Measurements from ENCODE around the gene RNF40. TPM values are rescaled to one million over a fixed set of nuclear protein-coding genes. Genes with fewer than 3 reads are reported as not detected.

Gene RNF40
- total and polyA plus RNA-seq, 4 experiments from 2014 or later = 16.6 to 109 (median 76.8) TPM

GRCh38 chr16:30740364-30741251 lies 21.5 kb upstream of the RNF40 start:
- Mint-ChIP-seq H3K36me3 (peaks cover 25 to 65% of the 10 kb centered on the region in 2 donors), H3K9me3 (peaks cover 0 to 2% (median 0%) of the 10 kb centered on the region in 8 donors), H3K4me3 (no peak overlapping the region), H3K27ac (peak overlapping the region in 6 of 7 donors; percentile 36 to 75 (median 49)), H3K4me1 (peaks cover 4 to 10% (median 6%) of the 10 kb centered on the region in 4 donors), H3K27me3 (no peaks in the 10 kb centered on the region)
- H3K4me3 ChIP-seq (ENCODE audit: low read length in 2 of 2) = no peak overlapping the region
- DNase-seq = no peak
- POLR2A ChIA-PET (ENCODE audit: partially characterized antibody) = no interaction called here
- no peaks in the 10 kb centered on the region for H3K9me3 ChIP-seq (ENCODE audit: control insufficient read depth in 1 of 2, low read length in 2 of 2)
- no peak overlapping the region for H3K27ac ChIP-seq (ENCODE audit: low read depth, low read length)
- CTCF ChIA-PET (ENCODE audit: partially characterized antibody) = no interaction called here
- H3K4me1 ChIP-seq (ENCODE audit: insufficient read depth, low read length) = peaks cover 3% of the 10 kb centered on the region
- intact Hi-C loops (cut with micrococcal nuclease) = no loop called here
- H3K27me3 ChIP-seq (ENCODE audit: insufficient read depth, low read length) = no peaks in the 10 kb centered on the region
- peaks cover 40% of the 10 kb centered on the region for H3K36me3 ChIP-seq (ENCODE audit: insufficient read depth, low read length)

GRCh38 chr16:30741461-30741914 lies 20.6 kb upstream of the RNF40 start:
- intact Hi-C loops (cut with micrococcal nuclease) = no loop called here
- peaks cover 33% of the 10 kb centered on the region for H3K36me3 ChIP-seq (ENCODE audit: insufficient read depth, low read length)
- H3K9me3 ChIP-seq (ENCODE audit: control insufficient read depth in 1 of 2, low read length in 2 of 2) = no peaks in the 10 kb centered on the region
- CTCF ChIA-PET (ENCODE audit: partially characterized antibody) = no interaction called here
- H3K27ac Mint-ChIP-seq = peak overlapping the region in 6 of 7 donors; percentile 23 to 65 (median 53)
- no peaks in the 10 kb centered on the region for H3K27me3 ChIP-seq (ENCODE audit: insufficient read depth, low read length)
- peaks cover 4 to 10% (median 6%) of the 10 kb centered on the region in 4 donors for H3K4me1 Mint-ChIP-seq
- no peaks in the 10 kb centered on the region for H3K27me3 Mint-ChIP-seq
- H3K4me3 Mint-ChIP-seq = no peak overlapping the region
- H3K36me3 Mint-ChIP-seq = peaks cover 21 to 60% of the 10 kb centered on the region in 2 donors
- peaks cover 3% of the 10 kb centered on the region for H3K4me1 ChIP-seq (ENCODE audit: insufficient read depth, low read length)
- H3K9me3 Mint-ChIP-seq = peaks cover 0 to 2% (median 0%) of the 10 kb centered on the region in 8 donors
- H3K4me3 ChIP-seq (ENCODE audit: low read length in 2 of 2) = no peak overlapping the region
- no peak overlapping the region for H3K27ac ChIP-seq (ENCODE audit: low read depth, low read length)
- DNase-seq = no peak
- POLR2A ChIA-PET (ENCODE audit: partially characterized antibody) = no interaction called here

DNA sequence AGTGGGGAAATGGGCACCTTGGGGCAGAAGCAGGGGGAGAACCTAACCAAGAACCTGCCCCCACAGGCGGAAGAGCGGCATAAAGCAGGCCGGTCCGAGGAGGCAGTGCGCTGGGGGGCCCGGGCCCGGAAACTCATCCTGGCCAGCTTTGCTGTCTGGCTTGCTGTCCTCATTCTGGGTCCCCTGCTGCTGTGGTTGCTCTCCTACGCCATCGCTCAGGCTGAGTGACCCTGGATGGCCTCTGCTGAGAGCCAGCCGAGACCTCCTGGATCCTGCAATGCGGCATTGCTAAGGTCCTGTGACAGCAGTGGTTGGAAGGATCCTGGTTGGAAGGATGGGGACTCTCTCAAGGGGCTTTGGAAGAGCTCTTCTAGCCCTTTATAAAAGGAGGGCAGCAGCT lies 18.4 kb upstream of the RNF40 start:
- Mint-ChIP-seq H3K27me3 (no peaks in the 10 kb centered on the region), H3K9me3 (peaks cover 0 to 3% (median 0%) of the 10 kb centered on the region in 8 donors), H3K4me3 (no peak overlapping the region), H3K27ac (peak overlapping the region in 3 of 7 donors; percentile 8 to 43 (median 19)), H3K4me1 (peaks cover 13 to 27% (median 16%) of the 10 kb centered on the region in 4 donors), H3K36me3 (peaks cover 10 to 47% of the 10 kb centered on the region in 2 donors)
- H3K27me3 ChIP-seq (ENCODE audit: insufficient read depth, low read length) = no peaks in the 10 kb centered on the region
- DNase-seq = no peak
- H3K36me3 ChIP-seq (ENCODE audit: insufficient read depth, low read length) = peaks cover 11% of the 10 kb centered on the region
- CTCF ChIA-PET (ENCODE audit: partially characterized antibody) = no interaction called here
- intact Hi-C loops (cut with micrococcal nuclease) = no loop called here
- H3K4me3 ChIP-seq (ENCODE audit: low read length in 2 of 2) = no peak overlapping the region
- H3K27ac ChIP-seq (ENCODE audit: low read depth, low read length) = no peak overlapping the region
- H3K4me1 ChIP-seq (ENCODE audit: insufficient read depth, low read length) = peaks cover 10% of the 10 kb centered on the region
- POLR2A ChIA-PET (ENCODE audit: partially characterized antibody) = interaction anchor here (0.8 kb wide), 1 partner anchor 85 kb away, joined by 3 read pairs; the partner anchor contains the start of gene FBRS
- no peaks in the 10 kb centered on the region for H3K9me3 ChIP-seq (ENCODE audit: control insufficient read depth in 1 of 2, low read length in 2 of 2)

DNA sequence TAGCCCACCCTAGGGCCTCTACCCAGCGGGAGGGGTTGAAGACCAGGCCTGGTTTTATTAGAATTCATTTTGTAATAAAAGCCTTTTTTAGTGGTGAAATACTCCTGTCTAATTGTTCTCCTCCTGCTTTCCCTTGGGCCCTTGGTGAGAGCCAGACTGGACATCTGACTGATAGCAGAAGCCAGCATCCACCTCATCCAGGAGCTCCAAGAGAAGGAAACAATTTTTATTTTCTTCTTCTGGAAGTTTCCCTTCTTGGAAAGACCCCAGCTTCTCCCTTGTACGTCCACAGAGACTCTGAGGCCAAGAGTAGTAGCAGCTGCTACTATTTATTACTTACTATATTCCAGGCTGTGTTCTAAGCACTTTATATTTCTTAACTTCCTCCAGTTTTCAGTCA lies 17.9 kb upstream of the RNF40 start:
- H3K27ac Mint-ChIP-seq = no peak overlapping the region
- peaks cover 10% of the 10 kb centered on the region for H3K4me1 ChIP-seq (ENCODE audit: insufficient read depth, low read length)

DNA sequence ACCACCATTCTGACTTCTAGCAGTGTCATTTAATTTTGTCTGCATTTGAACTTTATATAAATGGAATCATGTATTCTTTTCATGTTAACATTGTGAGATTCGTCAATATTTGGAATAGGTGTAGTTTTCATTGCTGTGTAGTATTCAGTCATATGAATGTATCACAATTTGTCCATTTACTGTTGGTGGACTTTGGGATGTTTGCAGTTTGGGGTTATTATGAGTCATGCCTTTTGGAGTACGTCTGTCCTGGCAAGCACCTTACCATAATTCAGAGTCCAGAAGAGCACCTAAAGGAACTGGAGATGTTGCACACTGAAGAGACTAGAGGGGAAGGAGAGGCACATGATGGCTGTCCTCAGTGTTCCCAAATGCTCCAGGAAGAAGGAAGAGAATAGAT lies 17.0 kb upstream of the RNF40 start:
- Histone ChIP-seq H3K4me3 (ENCODE audit: low read length in 2 of 2) (no peak overlapping the region), H3K27ac (ENCODE audit: low read depth, low read length) (no peak overlapping the region), H3K27me3 (ENCODE audit: insufficient read depth, low read length) (no peaks in the 10 kb centered on the region), H3K9me3 (ENCODE audit: control insufficient read depth in 1 of 2, low read length in 2 of 2) (no peaks in the 10 kb centered on the region), H3K4me1 (ENCODE audit: insufficient read depth, low read length) (peaks cover 10% of the 10 kb centered on the region), H3K36me3 (ENCODE audit: insufficient read depth, low read length) (peaks cover 7% of the 10 kb centered on the region)
- H3K36me3 Mint-ChIP-seq = peaks cover 10 to 42% of the 10 kb centered on the region in 2 donors
- H3K4me1 Mint-ChIP-seq = peaks cover 19 to 34% (median 27%) of the 10 kb centered on the region in 4 donors
- intact Hi-C loops (cut with micrococcal nuclease) = loop anchor here (5.0 kb wide), 2 partner anchors 67 to 88 kb away; partner anchors contain the start of gene FBRS
- H3K4me3 Mint-ChIP-seq = peak overlapping the region in 1 of 8 donors; percentile 27
- H3K27ac Mint-ChIP-seq = peak overlapping the region in 4 of 7 donors; percentile 13 to 73 (median 38)
- H3K27me3 Mint-ChIP-seq = no peaks in the 10 kb centered on the region
- peaks cover 0 to 6% (median 0%) of the 10 kb centered on the region in 8 donors for H3K9me3 Mint-ChIP-seq
- CTCF ChIA-PET (ENCODE audit: partially characterized antibody) = no interaction called here
- POLR2A ChIA-PET (ENCODE audit: partially characterized antibody) = no interaction called here
- no peak for DNase-seq

More for the DNA sequence above, 17.9 kb upstream of the RNF40 start:
- no peak overlapping the region for H3K4me3 Mint-ChIP-seq
- Histone ChIP-seq H3K4me3 (ENCODE audit: low read length in 2 of 2) (no peak overlapping the region), H3K27ac (ENCODE audit: low read depth, low read length) (no peak overlapping the region), H3K27me3 (ENCODE audit: insufficient read depth, low read length) (no peaks in the 10 kb centered on the region), H3K36me3 (ENCODE audit: insufficient read depth, low read length) (peaks cover 7% of the 10 kb centered on the region), H3K9me3 (ENCODE audit: control insufficient read depth in 1 of 2, low read length in 2 of 2) (no peaks in the 10 kb centered on the region)
- peaks cover 13 to 29% (median 19%) of the 10 kb centered on the region in 4 donors for H3K4me1 Mint-ChIP-seq
- H3K9me3 Mint-ChIP-seq = peaks cover 0 to 6% (median 0%) of the 10 kb centered on the region in 8 donors
- peaks cover 10 to 44% of the 10 kb centered on the region in 2 donors for H3K36me3 Mint-ChIP-seq
- no peak for DNase-seq
- ChIA-PET CTCF (ENCODE audit: partially characterized antibody) (no interaction called here), POLR2A (ENCODE audit: partially characterized antibody) (interaction anchor here (0.8 kb wide), 1 partner anchor 86 kb away, joined by 3 read pairs; the partner anchor contains the start of gene FBRS)
- intact Hi-C loops (cut with micrococcal nuclease) = no loop called here
- H3K27me3 Mint-ChIP-seq = no peaks in the 10 kb centered on the region

GRCh38 chr16:30746638-30747175 lies 15.4 kb upstream of the RNF40 start:
- Histone ChIP-seq H3K27ac (ENCODE audit: low read depth, low read length) (no peak overlapping the region), H3K9me3 (ENCODE audit: control insufficient read depth in 1 of 2, low read length in 2 of 2) (no peaks in the 10 kb centered on the region), H3K36me3 (ENCODE audit: insufficient read depth, low read length) (peaks cover 6% of the 10 kb centered on the region), H3K27me3 (ENCODE audit: insufficient read depth, low read length) (no peaks in the 10 kb centered on the region), H3K4me3 (ENCODE audit: low read length in 2 of 2) (no peak overlapping the region), H3K4me1 (ENCODE audit: insufficient read depth, low read length) (peaks cover 7% of the 10 kb centered on the region)
- ChIA-PET POLR2A (ENCODE audit: partially characterized antibody) (interaction anchor here (1.0 to 3.1 kb wide), 8 partner anchors 11 to 195 kb away, joined by 3 to 22 read pairs (median 14); partner anchors contain the start of genes CFAP119, RNF40 and SRCAP), CTCF (ENCODE audit: partially characterized antibody) (interaction anchor here (0.6 kb wide), 1 partner anchor 53 kb away, joined by 3 read pairs; no protein-coding TSS in a partner anchor)
- intact Hi-C loops (cut with micrococcal nuclease) = loop anchor here (5.0 kb wide), 2 partner anchors 66 to 89 kb away; partner anchors contain the start of gene FBRS
- peak overlapping the region in 4 of 7 donors; percentile 12 to 94 (median 90) for H3K27ac Mint-ChIP-seq
- H3K27me3 Mint-ChIP-seq = no peaks in the 10 kb centered on the region
- peaks cover 14 to 33% (median 21%) of the 10 kb centered on the region in 4 donors for H3K4me1 Mint-ChIP-seq
- peaks cover 19 to 39% of the 10 kb centered on the region in 2 donors for H3K36me3 Mint-ChIP-seq
- H3K9me3 Mint-ChIP-seq = peaks cover 0 to 6% (median 0%) of the 10 kb centered on the region in 8 donors
- DNase-seq = no peak
- H3K4me3 Mint-ChIP-seq = no peak overlapping the region

All from CD4-positive, alpha-beta memory T cell (primary cell).